UCSD-AML1 (cell line): ENCODE measurements around the gene ASF1B.
A peak's percentile ranks its signal among the peaks of the same experiment; 100 is the strongest.

Experiments
- DNase-seq: peaks from one replicate; lab custom pipeline; 2025; ENCODE audit not compliant: unreplicated experiment; lab: John Stamatoyannopoulos, UW

The ASF1B gene

GRCh38 chr19:14088634-14089411, 47.6 kb downstream of the ASF1B start:
- no peak for DNase-seq

- DNase-seq, result no peak
Observed at GRCh38 chr19:14086098-14086497, 50.3 kb downstream of the ASF1B start.

- no peak for DNase-seq
Observed at GRCh38 chr19:14085309-14085995, 50.9 kb downstream of the ASF1B start, which contains the start of gene C19orf67. Gene C19orf67, minus strand, starts transcription at chr19:14085783. Its CDS starts 156 bp downstream, at chr19:14085627.

GRCh38 chr19:14082675-14082960, 53.8 kb downstream of the ASF1B start:
- DNase-seq, result no peak

GRCh38 chr19:14081797-14082674, 54.4 kb downstream of the ASF1B start:
- DNase-seq, result no peak

- peak; percentile 98 for DNase-seq
Observed at GRCh38 chr19:14080887-14081796, 55.2 kb downstream of the ASF1B start.

- DNase-seq, result no peak
Observed at GRCh38 chr19:14078411-14078810, 58.0 kb downstream of the ASF1B start.

- DNase-seq, result no peak
Observed at GRCh38 chr19:14073925-14074838, 62.2 kb downstream of the ASF1B start.

GRCh38 chr19:14073261-14073924, 63.0 kb downstream of the ASF1B start:
- peak; percentile 84 for DNase-seq

- DNase-seq, result peak; percentile 52
Observed at GRCh38 chr19:14072535-14073260, 63.7 kb downstream of the ASF1B start, which contains the start of gene MISP3. Gene MISP3, plus strand, starts transcription at chr19:14072786. Its CDS starts 524 bp downstream, at chr19:14073310.

- no peak for DNase-seq
Observed at GRCh38 chr19:14070268-14071050, 65.9 kb downstream of the ASF1B start.
